GM23248 (cell line): Measurements from ENCODE around the gene DOC2A.

ENCODE experiments used
- EZH2 ChIP-seq: fragments of 200-600 bp; sonication (generic); IDR thresholded peaks from 2 replicates; pipeline ENCODE4 v1.6.1; 2018; ENCODE audit warnings: antibody characterized with exemption, mild to moderate bottlenecking; ENCODE audit not compliant: insufficient read depth, poor library complexity, severe bottlenecking
- EZH2phosphoT487 ChIP-seq: fragments of 200-600 bp; sonication (generic); IDR thresholded peaks from 2 replicates; pipeline ENCODE4 v1.6.1; 2018; ENCODE audit warnings: antibody characterized with exemption, moderate library complexity, mild to moderate bottlenecking, low read depth; ENCODE audit not compliant: insufficient read depth

GRCh38 chr16:29984137-29984763 is 26.6 kb downstream of the DOC2A start:
- TF ChIP-seq EZH2 (no peak), EZH2phosphoT487 (no peak)
